NB4 (cell line): ENCODE measurements around the gene SHKBP1.

Experiments
- DNase-seq: peaks from one replicate; pipeline ENCODE4 v3.0.0; 2010; ENCODE audit warnings: low read depth
- H3K4me3 ChIP-seq: one replicate; pipeline ENCODE4 v1.5.1; 2011; ENCODE audit warnings: mild to moderate bottlenecking, low read depth, low read length, moderate library complexity
- MYC ChIP-seq: IDR thresholded peaks from 2 replicates; pipeline ENCODE4 v1.6.1; 2011; ENCODE audit warnings: low read depth, low read length
- POLR2A ChIP-seq: IDR thresholded peaks from 2 replicates; pipeline ENCODE4 v1.6.1; 2011; ENCODE audit warnings: mild to moderate bottlenecking; ENCODE audit not compliant: insufficient read length; ENCODE audit errors: extremely low read depth
- TF ChIP-seq, protein P1 (sequence below): IDR thresholded peaks from 2 replicates; pipeline ENCODE4 v1.6.1; 2011; ENCODE audit warnings: low read depth, low read length
- TF ChIP-seq, protein P2 (sequence below): IDR thresholded peaks from one replicate; pipeline ENCODE4 v1.5.1; 2012; ENCODE audit warnings: low read depth, low read length

The SHKBP1 gene

DNA sequence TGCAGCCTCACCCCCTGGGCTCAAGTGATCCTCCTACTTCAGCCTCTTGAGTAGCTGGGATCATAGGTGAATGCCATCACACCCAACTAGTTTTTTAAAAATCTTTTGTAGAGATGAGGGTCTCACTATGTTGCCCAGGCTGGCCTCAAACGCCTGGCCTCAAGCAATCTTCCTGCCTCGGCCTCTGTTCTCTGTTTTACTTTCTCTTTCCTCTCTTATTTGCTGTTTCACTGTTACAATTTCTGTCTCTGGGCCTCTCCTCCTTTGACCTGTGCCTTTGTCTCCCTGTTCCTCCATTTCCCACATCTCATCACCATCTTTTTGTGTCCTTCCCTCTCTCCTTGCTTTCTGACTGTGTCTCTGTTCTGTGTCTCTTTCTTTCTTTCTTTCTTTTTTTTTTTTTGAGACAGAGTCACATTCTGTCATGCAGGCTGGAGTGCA, 9.3 kb downstream of the SHKBP1 start:
- DNase-seq = no peak
- TF ChIP-seq, protein P1, sequence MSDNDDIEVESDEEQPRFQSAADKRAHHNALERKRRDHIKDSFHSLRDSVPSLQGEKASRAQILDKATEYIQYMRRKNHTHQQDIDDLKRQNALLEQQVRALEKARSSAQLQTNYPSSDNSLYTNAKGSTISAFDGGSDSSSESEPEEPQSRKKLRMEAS = no peak
- TF ChIP-seq MYC (no peak), POLR2A (no peak)
- TF ChIP-seq, protein P2, sequence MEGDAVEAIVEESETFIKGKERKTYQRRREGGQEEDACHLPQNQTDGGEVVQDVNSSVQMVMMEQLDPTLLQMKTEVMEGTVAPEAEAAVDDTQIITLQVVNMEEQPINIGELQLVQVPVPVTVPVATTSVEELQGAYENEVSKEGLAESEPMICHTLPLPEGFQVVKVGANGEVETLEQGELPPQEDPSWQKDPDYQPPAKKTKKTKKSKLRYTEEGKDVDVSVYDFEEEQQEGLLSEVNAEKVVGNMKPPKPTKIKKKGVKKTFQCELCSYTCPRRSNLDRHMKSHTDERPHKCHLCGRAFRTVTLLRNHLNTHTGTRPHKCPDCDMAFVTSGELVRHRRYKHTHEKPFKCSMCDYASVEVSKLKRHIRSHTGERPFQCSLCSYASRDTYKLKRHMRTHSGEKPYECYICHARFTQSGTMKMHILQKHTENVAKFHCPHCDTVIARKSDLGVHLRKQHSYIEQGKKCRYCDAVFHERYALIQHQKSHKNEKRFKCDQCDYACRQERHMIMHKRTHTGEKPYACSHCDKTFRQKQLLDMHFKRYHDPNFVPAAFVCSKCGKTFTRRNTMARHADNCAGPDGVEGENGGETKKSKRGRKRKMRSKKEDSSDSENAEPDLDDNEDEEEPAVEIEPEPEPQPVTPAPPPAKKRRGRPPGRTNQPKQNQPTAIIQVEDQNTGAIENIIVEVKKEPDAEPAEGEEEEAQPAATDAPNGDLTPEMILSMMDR = no peak
- H3K4me3 ChIP-seq = no peak overlapping the region

DNA sequence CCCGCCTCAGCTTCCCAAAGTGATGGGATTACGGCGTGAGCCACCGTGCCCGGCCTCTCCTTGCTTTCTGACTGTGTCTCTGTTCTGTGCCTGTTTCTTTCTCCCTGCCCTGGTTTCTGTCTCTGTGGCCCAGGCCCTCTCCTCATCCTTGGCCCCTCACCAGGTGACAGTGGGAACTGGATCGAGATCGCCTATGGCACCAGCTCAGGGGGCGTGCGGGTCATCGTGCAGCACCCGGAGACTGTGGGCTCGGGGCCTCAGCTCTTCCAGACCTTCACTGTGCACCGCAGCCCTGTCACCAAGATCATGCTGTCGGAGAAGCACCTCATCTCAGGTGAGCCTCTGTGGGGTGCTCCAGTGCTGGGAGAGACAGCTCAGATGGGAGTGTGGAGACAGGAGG, 9.9 kb downstream of the SHKBP1 start:
- no peak for TF ChIP-seq MYC
- TF ChIP-seq, protein P1 = no peak
- TF ChIP-seq POLR2A = no peak
- TF ChIP-seq, protein P2 = no peak

DNA sequence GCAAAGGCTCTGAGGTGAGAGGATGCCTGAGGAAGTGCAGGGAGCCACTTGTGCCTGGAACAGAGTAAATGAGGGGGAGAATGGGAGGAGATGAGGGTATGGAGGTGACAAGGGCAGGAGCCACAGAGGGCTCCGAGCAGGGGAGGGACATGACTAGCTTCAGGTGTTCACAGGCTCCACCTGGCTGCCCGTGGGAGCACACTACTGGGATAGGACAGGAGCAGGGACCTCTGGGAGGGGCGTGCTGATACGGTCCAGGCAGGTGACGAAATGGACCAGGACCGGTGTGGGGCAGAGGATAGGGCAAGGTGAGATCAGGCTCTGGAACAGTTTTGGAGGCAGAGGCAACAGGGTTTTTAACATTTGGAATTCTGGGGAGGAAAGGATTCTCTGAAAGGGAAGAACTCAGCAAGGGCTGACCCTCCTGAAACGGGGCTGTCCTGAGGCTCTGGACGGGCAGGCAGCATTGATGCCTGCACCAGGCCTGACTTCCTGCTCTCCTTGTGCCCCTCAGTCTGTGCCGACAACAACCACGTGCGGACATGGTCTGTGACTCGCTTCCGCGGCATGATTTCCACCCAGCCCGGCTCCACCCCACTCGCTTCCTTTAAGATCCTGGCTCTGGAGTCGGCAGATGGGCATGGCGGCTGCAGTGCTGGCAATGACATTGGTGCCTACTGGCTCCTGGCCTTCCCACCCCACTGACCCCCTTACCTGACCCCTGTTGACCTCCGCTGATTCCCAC, 11.6 kb downstream of the SHKBP1 start:
- TF ChIP-seq, protein P2 = no peak
- TF ChIP-seq MYC (no peak), POLR2A (no peak)
- TF ChIP-seq, protein P1 = no peak
- DNase-seq = no peak
- H3K4me3 ChIP-seq = no peak overlapping the region

More for the DNA sequence above, 9.9 kb downstream of the SHKBP1 start:
- DNase-seq = no peak
- no peak overlapping the region for H3K4me3 ChIP-seq

DNA sequence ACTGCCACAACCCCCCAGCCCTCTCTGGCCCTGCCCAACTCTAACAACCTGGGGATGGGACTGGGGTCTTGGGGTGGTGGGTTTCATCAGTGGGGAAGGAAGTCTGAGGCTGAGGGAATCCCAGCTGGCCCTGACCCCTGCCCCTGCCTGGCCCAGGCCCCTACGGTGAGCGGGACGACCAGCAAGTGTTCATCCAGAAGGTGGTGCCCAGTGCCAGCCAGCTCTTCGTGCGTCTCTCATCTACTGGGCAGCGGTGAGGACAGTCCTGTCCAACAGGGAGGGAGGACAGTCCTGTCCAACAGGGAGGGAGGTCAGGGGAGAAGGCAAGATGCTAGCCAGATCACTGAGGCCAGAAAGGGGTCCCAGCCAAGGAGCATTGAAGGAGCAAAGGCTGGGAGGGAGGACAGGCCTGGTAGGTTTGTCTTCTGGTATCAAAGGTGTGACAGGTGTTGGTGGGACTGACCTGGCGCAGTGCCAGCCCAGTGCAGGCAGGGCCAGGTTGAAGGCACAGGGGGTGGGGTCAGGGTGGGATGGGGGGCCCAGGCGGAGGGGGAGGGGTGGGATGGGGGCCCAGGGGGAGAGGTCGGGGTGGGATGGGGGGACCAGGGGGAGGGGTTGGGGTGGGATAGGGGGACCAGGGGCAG, 12.4 kb downstream of the SHKBP1 start:
- TF ChIP-seq, protein P2 = no peak
- TF ChIP-seq MYC (no peak), POLR2A (no peak)
- TF ChIP-seq, protein P1 = no peak
- no peak for DNase-seq

DNA sequence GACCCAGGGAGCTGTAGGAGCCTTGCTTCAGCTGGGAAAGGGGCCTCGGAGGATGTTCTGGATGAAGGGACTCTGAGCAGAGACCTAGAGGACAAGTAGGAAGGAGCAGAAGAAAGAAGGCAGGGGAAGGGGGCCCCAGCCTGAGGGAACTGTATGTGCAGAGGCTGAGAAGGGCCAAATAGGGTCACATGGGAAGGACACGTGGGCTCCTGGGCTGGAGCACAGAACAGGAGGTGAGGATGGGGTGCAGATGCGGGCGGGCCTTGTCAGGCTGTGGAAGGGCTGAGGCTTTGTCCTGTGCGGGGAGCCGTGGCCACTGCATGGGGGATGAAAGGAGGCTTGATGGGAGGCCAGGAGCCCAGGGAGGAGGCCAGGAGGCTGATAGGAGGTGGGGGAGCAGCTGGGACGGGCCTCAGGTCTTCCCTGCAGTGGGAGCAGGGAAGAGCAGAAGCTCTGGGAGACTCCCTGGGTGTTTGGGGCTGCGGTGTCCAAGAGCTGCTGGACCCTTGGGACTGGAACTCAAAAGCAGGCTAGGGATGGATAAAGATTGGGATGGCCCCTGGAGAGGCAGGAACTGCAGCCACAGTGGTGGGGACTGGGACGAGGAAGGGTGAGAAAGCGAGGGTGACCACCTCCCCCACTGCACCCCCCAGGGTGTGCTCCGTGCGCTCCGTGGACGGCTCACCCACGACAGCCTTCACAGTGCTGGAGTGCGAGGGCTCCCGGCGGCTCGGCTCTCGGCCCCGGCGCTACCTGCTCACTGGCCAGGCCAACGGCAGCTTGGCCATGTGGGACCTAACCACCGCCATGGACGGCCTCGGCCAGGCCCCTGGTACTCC, 13.1 kb downstream of the SHKBP1 start:
- no peak for DNase-seq
- H3K4me3 ChIP-seq = no peak overlapping the region
- TF ChIP-seq POLR2A = no peak
- no peak for TF ChIP-seq MYC
- TF ChIP-seq, protein P1 = no peak
- TF ChIP-seq, protein P2 = no peak

More for the DNA sequence above, 12.4 kb downstream of the SHKBP1 start:
- no peak overlapping the region for H3K4me3 ChIP-seq
